Activated naive CD4-positive, alpha-beta T cell treated with anti-CD3 and anti-CD28 coated beads, Interleukin-2, amount 50 U/mL, for 24 hours (primary cell): ENCODE data around the gene ITPR1.

Source experiments
- H3K27ac Mint-ChIP-seq: one replicate; pipeline ENCODE4 v1.8.0; 2021; ENCODE audit warnings: mild to moderate bottlenecking, mixed read lengths
- H3K27me3 Mint-ChIP-seq: one replicate; pipeline ENCODE4 v1.8.0; 2021; ENCODE audit warnings: mixed read lengths
- H3K36me3 Mint-ChIP-seq: one replicate; pipeline ENCODE4 v1.8.0; 2021; ENCODE audit warnings: mixed read lengths
- H3K4me1 Mint-ChIP-seq: one replicate; pipeline ENCODE4 v1.8.0; 2021; ENCODE audit warnings: mixed read lengths
- H3K4me3 Mint-ChIP-seq: one replicate; pipeline ENCODE4 v1.8.0; 2021; ENCODE audit warnings: mild to moderate bottlenecking, mixed read lengths
- H3K9me3 Mint-ChIP-seq: one replicate; pipeline ENCODE4 v1.8.0; 2021; ENCODE audit warnings: mixed read lengths

The ITPR1 gene

GRCh38 chr3:4532535-4533112 lies 39.5 kb downstream of the ITPR1 start:
- no peak overlapping the region for H3K4me3 Mint-ChIP-seq
- H3K9me3 Mint-ChIP-seq, result peaks cover 9% of the 10 kb centered on the region
- H3K4me1 Mint-ChIP-seq, result peaks cover 38% of the 10 kb centered on the region
- no peaks in the 10 kb centered on the region for H3K27me3 Mint-ChIP-seq
- H3K27ac Mint-ChIP-seq, result no peak overlapping the region
- peaks cover 16% of the 10 kb centered on the region for H3K36me3 Mint-ChIP-seq

GRCh38 chr3:4533489-4534443 lies 40.6 kb downstream of the ITPR1 start:
- Mint-ChIP-seq H3K4me3 (no peak overlapping the region), H3K27ac (no peak overlapping the region), H3K9me3 (peaks cover 13% of the 10 kb centered on the region), H3K36me3 (peaks cover 19% of the 10 kb centered on the region), H3K27me3 (no peaks in the 10 kb centered on the region), H3K4me1 (peaks cover 42% of the 10 kb centered on the region)

DNA sequence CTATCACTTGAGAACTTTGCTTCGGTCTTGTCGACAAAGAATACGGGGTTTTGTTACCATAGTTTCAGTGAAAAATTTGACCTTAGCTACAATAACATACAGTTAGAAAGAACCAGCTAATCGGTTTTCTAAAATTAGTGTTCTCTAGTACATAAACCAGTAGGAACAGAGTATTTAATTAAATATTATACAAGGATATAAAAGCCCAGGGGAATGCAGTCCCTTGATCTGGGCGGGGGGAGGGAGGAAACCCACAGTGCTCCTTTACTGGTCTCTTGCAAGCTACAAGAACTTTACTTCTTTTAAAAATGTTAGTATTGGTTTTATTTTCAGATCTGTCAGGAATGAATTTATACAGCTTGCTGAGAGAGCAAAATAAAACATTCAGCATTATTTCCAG lies 41.8 kb downstream of the ITPR1 start:
- Mint-ChIP-seq H3K9me3 (peaks cover 13% of the 10 kb centered on the region), H3K27ac (no peak overlapping the region), H3K4me3 (no peak overlapping the region), H3K36me3 (peaks cover 23% of the 10 kb centered on the region), H3K27me3 (no peaks in the 10 kb centered on the region), H3K4me1 (peaks cover 35% of the 10 kb centered on the region)

GRCh38 chr3:4536260-4536659 lies 43.1 kb downstream of the ITPR1 start:
- Mint-ChIP-seq H3K9me3 (peaks cover 13% of the 10 kb centered on the region), H3K36me3 (peaks cover 24% of the 10 kb centered on the region), H3K27me3 (no peaks in the 10 kb centered on the region), H3K27ac (no peak overlapping the region), H3K4me1 (peaks cover 26% of the 10 kb centered on the region), H3K4me3 (no peak overlapping the region)

- peaks cover 23% of the 10 kb centered on the region for H3K4me1 Mint-ChIP-seq
- H3K9me3 Mint-ChIP-seq, result peaks cover 13% of the 10 kb centered on the region
- no peak overlapping the region for H3K27ac Mint-ChIP-seq
- H3K36me3 Mint-ChIP-seq, result peaks cover 31% of the 10 kb centered on the region
- H3K4me3 Mint-ChIP-seq, result no peak overlapping the region
- no peaks in the 10 kb centered on the region for H3K27me3 Mint-ChIP-seq
Measured at GRCh38 chr3:4540267-4540666, 47.1 kb downstream of the ITPR1 start.

DNA sequence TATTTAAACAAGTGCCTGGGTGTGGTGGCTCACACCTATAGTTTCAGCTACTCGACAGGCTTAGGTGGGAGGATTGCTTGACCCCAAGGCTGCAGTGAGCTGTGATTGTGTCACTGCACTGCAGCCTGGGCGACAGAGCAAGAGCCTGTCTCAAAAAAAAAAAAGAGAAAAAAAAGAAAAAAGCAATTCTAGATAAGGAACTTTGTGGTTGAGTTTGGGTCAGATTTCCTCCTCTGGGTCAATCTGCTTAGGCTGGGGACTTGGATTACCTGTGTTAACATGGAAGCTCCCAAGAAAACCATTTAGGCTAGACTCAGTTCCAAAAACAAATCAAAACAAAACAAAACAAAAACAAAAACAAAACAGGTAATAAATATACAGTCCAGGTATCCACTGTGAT lies 50.0 kb downstream of the ITPR1 start:
- Mint-ChIP-seq H3K9me3 (peaks cover 4% of the 10 kb centered on the region), H3K27me3 (no peaks in the 10 kb centered on the region), H3K4me3 (no peak overlapping the region), H3K4me1 (peaks cover 24% of the 10 kb centered on the region), H3K27ac (no peak overlapping the region), H3K36me3 (peaks cover 17% of the 10 kb centered on the region)

- Mint-ChIP-seq H3K4me3 (no peak overlapping the region), H3K27ac (no peak overlapping the region), H3K36me3 (peaks cover 8% of the 10 kb centered on the region), H3K27me3 (no peaks in the 10 kb centered on the region), H3K9me3 (no peaks in the 10 kb centered on the region), H3K4me1 (peaks cover 36% of the 10 kb centered on the region)
Measured at GRCh38 chr3:4546346-4547178, 53.4 kb downstream of the ITPR1 start.

GRCh38 chr3:4547799-4548198 lies 54.7 kb downstream of the ITPR1 start:
- H3K4me1 Mint-ChIP-seq, result peaks cover 32% of the 10 kb centered on the region
- peaks cover 9% of the 10 kb centered on the region for H3K36me3 Mint-ChIP-seq
- no peak overlapping the region for H3K27ac Mint-ChIP-seq

GRCh38 chr3:4548356-4548755 lies 55.2 kb downstream of the ITPR1 start:
- no peak overlapping the region for H3K4me3 Mint-ChIP-seq
- H3K27me3 Mint-ChIP-seq, result no peaks in the 10 kb centered on the region
- H3K4me1 Mint-ChIP-seq, result peaks cover 29% of the 10 kb centered on the region
- peaks cover 12% of the 10 kb centered on the region for H3K36me3 Mint-ChIP-seq
- H3K27ac Mint-ChIP-seq, result no peak overlapping the region
- no peaks in the 10 kb centered on the region for H3K9me3 Mint-ChIP-seq

More at GRCh38 chr3:4547799-4548198, 54.7 kb downstream of the ITPR1 start:
- Mint-ChIP-seq H3K27me3 (no peaks in the 10 kb centered on the region), H3K4me3 (no peak overlapping the region), H3K9me3 (no peaks in the 10 kb centered on the region)

DNA sequence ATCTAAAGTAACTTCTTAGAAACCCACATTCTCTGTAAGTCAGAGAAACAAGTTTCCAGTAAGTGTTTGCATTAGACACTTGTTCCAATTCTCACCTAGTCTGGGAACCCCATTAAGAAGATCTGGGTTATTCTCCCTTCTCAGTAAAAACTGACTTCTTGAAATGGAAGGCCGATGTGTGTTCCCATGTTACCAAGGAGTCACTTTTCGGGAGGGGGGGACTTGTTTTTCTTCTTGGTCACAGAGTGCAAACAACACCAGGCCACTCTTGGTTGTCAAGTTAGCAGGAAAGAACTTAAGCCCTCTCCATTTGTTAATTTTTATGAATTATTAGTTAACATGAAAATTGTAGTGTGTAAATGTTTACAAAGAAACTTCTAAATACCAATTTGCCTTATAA lies 55.6 kb downstream of the ITPR1 start:
- Mint-ChIP-seq H3K27me3 (no peaks in the 10 kb centered on the region), H3K9me3 (no peaks in the 10 kb centered on the region), H3K4me3 (no peak overlapping the region), H3K27ac (no peak overlapping the region), H3K36me3 (peaks cover 12% of the 10 kb centered on the region), H3K4me1 (peaks cover 29% of the 10 kb centered on the region)

GRCh38 chr3:4549896-4550295 lies 56.7 kb downstream of the ITPR1 start:
- H3K27me3 Mint-ChIP-seq, result no peaks in the 10 kb centered on the region
- H3K36me3 Mint-ChIP-seq, result peaks cover 15% of the 10 kb centered on the region
- no peak overlapping the region for H3K4me3 Mint-ChIP-seq
- peaks cover 33% of the 10 kb centered on the region for H3K4me1 Mint-ChIP-seq
- peak overlapping the region; percentile 8 for H3K27ac Mint-ChIP-seq
- H3K9me3 Mint-ChIP-seq, result no peaks in the 10 kb centered on the region

DNA sequence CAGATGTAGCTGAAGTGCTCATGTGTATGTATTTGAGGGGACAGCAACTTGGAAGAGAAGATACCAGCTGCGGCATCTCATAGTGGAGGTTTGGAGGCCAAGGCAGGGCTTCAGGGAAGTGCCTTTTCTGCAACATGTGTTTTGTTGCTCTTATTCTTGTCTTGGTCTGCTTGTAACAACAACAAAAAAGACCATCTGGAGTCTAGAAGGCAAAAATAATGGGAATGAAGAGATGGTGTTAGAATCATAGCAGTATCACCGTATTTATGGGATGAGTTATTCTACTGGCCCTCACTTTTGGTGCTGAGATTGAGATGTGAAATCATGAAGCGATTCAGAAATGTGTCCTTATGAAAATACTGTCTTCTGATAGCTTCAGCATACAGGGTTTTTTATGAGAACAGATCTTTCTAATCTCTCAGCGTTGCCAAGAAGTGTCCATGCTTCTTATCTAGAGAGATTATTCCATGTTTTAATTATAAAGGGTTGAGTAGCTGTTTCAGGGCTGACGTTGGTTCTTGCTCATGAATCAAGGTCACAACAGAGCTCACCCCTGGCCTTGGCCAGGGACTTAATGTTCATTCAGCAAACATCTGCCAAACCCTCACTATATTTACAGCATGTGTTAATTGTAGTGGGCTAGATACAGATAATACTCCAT lies 58.0 kb downstream of the ITPR1 start:
- no peak overlapping the region for H3K4me3 Mint-ChIP-seq
- H3K4me1 Mint-ChIP-seq, result peaks cover 32% of the 10 kb centered on the region
- H3K9me3 Mint-ChIP-seq, result no peaks in the 10 kb centered on the region
- H3K36me3 Mint-ChIP-seq, result peaks cover 18% of the 10 kb centered on the region
- H3K27ac Mint-ChIP-seq, result no peak overlapping the region
- H3K27me3 Mint-ChIP-seq, result no peaks in the 10 kb centered on the region

GRCh38 chr3:4551794-4552442 lies 58.8 kb downstream of the ITPR1 start:
- H3K4me3 Mint-ChIP-seq, result no peak overlapping the region
- no peaks in the 10 kb centered on the region for H3K9me3 Mint-ChIP-seq
- no peaks in the 10 kb centered on the region for H3K27me3 Mint-ChIP-seq
- no peak overlapping the region for H3K27ac Mint-ChIP-seq
- peaks cover 23% of the 10 kb centered on the region for H3K36me3 Mint-ChIP-seq
- H3K4me1 Mint-ChIP-seq, result peaks cover 29% of the 10 kb centered on the region

- Mint-ChIP-seq H3K27me3 (no peaks in the 10 kb centered on the region), H3K36me3 (peaks cover 26% of the 10 kb centered on the region), H3K4me3 (no peak overlapping the region), H3K9me3 (no peaks in the 10 kb centered on the region), H3K27ac (no peak overlapping the region), H3K4me1 (peaks cover 28% of the 10 kb centered on the region)
Measured at GRCh38 chr3:4552811-4553210, 59.7 kb downstream of the ITPR1 start.

DNA sequence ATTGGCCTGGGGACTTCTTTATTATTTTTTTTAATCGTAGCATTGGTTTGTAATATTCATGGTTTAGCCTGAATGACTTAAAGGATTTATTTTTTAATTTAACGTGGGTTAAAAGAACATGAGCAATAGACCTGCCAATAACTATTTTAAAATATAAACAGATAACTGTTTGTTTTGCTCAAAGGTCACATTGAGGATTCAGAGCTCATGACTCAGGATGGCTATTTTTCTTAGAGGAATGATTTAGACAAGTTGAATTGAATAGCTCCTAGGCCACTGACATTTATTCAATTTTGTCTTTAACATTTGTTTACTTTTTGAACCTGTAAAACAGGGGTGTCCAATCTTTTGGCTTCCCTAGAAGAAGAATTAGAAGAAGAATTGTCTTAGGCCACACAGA lies 68.5 kb downstream of the ITPR1 start:
- H3K36me3 Mint-ChIP-seq, result peaks cover 8% of the 10 kb centered on the region
- no peaks in the 10 kb centered on the region for H3K27me3 Mint-ChIP-seq
- no peaks in the 10 kb centered on the region for H3K9me3 Mint-ChIP-seq
- no peak overlapping the region for H3K4me3 Mint-ChIP-seq
- peaks cover 32% of the 10 kb centered on the region for H3K4me1 Mint-ChIP-seq
- no peak overlapping the region for H3K27ac Mint-ChIP-seq
